GM19351 (cell line): ENCODE data around the gene TP73.

Source experiments
- ATAC-seq: cut with Tn5 transposase; IDR thresholded peaks from one replicate; pipeline ENCODE4 v1.9.1; 2021; ENCODE audit warnings: mild to moderate bottlenecking, moderate library complexity; ENCODE audit not compliant: unreplicated experiment

Gene TP73

GRCh38 chr1:3670823-3671265, 18.5 kb downstream of the TP73 start:
- no peak for ATAC-seq

- no peak for ATAC-seq
Observed at GRCh38 chr1:3671371-3672180, 19.3 kb downstream of the TP73 start.

GRCh38 chr1:3672231-3672970, 20.1 kb downstream of the TP73 start:
- ATAC-seq: no peak

GRCh38 chr1:3672971-3673361, 20.6 kb downstream of the TP73 start:
- no peak for ATAC-seq

- ATAC-seq: no peak
Observed at GRCh38 chr1:3673381-3674099, 21.2 kb downstream of the TP73 start.

GRCh38 chr1:3674100-3675094, 22.1 kb downstream of the TP73 start:
- no peak for ATAC-seq

- no peak for ATAC-seq
Observed at GRCh38 chr1:3675436-3675835, 23.1 kb downstream of the TP73 start.

- peak; percentile 67 for ATAC-seq
Observed at GRCh38 chr1:3676581-3677470, 24.5 kb downstream of the TP73 start.

- ATAC-seq: peak; percentile 9
Observed at GRCh38 chr1:3677484-3677883, 25.2 kb downstream of the TP73 start.

- ATAC-seq: no peak
Observed at GRCh38 chr1:3678361-3679097, 26.2 kb downstream of the TP73 start.

- no peak for ATAC-seq
Observed at GRCh38 chr1:3679098-3679555, 26.8 kb downstream of the TP73 start.

GRCh38 chr1:3679799-3680453, 27.6 kb downstream of the TP73 start:
- ATAC-seq: no peak

GRCh38 chr1:3680488-3681230, 28.3 kb downstream of the TP73 start:
- ATAC-seq: no peak

GRCh38 chr1:3681231-3681897, 29.0 kb downstream of the TP73 start:
- no peak for ATAC-seq

GRCh38 chr1:3681898-3682806, 29.8 kb downstream of the TP73 start:
- no peak for ATAC-seq

GRCh38 chr1:3683197-3683596, 30.9 kb downstream of the TP73 start:
- ATAC-seq: no peak
